GM21381 (cell line): ENCODE data around the gene BAHCC1.

Experiments used
- ATAC-seq: cut with Tn5 transposase; IDR thresholded peaks from one replicate; pipeline ENCODE4 v1.9.1; 2021; ENCODE audit warnings: mild to moderate bottlenecking, moderate library complexity; ENCODE audit not compliant: unreplicated experiment

The BAHCC1 gene

DNA sequence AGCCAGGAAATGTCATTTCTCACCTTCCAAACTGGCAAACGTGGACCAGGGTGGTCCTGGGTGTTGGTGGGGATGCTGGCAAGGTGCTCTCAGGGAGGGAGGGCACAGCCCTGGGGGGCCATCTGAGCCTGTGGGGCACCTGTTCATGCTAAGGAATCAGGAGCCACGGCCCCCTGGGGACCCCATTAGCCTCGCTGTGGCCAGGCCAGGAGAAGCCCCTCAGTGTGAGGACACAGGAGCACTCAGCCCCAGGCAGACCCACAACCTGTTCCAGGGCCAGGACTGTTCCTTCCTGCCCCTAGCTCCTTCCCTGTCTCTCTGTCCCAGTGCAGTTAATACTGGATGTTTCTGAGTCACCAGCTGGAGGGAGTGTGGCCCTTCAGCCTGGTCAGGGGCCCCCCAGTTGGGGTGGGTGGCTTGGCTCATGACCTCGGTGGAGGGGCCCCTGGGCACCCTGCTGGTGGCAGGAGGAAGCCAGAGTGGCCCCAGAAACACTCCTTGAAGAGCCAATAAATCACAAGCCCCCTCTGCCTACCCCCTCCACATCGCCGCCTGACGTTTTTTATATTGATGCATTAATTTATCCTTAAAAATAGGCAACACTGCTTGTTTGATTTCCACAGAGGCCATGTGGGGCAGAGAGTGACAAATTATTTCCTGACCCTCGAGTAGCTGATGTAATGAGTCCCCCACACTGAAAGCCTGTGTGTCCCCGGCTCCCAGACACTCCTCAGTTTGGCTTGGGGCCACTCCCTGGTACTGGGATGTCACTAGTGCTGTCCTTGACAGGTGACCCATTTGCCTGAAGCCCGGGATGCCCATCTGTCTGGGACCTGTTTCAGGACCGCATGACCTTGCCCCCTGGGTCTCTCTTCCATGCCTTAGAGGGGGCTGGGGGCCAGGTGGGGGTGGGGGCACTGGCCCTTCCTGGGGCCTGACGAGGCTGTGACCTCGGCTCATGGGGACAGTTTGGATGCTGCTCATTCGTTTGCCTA is 95.0 kb downstream of the BAHCC1 start:
- ATAC-seq = no peak

DNA sequence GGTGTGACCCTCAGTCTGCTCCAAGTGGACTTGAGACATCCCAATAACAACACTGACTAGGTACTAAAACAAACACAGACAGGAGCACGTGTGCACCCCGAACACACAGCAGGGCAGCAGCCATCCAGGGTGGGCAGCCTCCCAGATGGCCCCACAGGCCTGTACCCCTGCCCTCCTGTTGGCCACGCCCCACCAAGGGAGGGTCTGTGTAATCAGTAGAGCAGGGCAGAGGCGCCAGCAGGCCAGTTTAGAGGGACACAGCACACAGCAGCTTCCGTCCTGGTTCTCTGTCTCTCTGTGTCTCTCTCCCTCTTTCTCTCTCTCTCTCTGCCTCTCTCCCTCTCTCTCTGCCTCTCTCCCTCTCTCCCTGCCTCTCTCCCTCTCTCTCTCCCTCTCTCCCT is 95.9 kb downstream of the BAHCC1 start:
- ATAC-seq = no peak

DNA sequence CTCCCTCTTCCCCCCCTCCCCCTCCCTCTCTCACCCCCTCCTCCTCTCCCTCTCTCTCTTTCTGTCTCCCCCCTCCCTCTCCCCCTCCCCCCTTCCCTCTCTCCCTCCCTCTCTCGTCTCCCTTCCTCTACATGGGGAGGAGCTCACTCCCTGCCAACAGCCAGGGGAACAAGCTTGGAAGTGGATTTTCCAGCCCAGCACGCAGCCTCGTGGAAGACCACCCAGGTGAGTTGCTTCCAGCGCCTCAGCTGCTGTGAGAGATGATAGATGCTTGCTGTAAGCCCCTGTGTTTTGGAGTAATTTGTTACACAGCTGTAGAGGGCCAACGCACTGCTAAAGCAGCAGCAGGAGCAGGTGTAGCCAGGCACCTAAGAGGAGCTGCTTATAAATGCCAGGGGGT is 96.5 kb downstream of the BAHCC1 start:
- no peak for ATAC-seq

DNA sequence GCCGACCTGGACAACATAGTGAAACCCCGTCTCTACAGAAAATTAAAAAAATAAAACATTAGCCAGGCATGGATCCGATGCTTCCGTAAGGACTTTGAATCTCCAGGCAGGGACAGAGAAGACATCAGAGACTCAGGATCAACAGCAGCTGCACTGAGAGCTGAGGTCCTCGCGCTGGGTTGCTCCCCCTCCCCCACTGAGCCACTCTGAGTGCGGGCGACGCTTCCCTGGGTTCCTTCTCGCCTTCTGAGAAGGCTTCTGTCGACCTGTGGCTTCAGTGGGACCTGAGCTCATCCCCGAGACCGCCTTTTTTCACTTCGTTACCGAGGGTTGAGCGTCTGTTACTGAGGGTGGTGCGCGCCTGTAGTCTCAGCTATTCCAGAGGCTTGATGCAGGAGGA is 96.9 kb downstream of the BAHCC1 start:
- ATAC-seq = no peak

DNA sequence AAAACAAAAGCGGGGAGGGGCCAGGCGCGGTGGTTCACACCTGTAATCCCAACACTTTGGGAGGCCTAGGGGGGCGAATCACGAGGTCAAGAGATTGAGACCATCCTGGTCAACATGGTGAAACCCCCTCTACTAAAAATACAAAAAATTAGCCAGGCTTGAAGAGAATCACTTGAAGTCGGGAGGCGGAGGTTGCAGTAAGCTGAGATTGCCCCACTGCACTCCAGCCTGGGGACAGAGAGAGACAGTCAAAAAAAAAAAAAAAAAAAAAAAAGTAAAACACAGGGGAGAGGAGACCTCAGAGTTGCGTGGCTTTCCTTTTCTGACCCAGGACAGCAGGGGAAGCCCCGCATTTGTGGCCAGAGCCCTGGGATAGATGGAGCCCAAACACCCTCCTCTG is 97.4 kb downstream of the BAHCC1 start:
- ATAC-seq = no peak

DNA sequence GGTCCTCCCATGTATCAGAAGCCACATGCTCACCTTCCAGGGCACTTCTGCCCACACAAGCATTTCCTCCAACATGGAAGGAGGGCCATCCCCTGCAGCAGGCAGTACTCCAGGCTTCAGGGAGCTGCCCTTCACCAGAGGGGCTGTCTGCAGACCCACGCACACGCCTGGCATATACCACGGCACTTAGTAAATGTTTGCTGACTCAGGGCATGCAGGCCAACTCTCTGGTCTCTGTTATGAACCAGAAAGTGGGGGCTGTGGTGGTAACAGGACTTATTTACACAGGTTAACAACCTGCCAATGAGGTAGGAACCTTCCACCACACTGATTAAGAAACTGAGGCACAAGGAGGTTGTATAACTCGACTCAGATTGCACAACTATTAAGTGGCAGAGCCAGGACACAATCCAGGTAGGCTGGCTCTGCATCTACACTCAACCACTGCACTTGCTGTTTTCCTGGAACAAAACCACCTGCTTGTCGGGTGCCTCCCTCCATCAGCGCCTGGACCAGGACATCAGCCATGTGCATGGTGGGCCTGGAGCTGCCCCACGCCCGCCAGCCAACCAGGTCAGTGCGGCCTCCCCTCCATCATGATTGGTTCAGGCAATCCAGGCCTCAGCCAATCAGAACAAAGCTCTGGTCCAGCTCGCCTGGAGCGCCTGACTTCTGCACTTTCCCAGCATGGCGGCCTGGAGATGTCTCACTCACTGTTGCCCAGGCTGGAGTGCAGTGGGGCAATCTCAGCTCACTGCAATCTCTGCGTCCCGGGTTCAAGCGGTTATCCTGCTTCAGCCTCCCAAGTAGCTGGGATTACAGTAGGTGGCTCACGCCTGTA is 98.2 kb downstream of the BAHCC1 start:
- ATAC-seq = no peak

DNA sequence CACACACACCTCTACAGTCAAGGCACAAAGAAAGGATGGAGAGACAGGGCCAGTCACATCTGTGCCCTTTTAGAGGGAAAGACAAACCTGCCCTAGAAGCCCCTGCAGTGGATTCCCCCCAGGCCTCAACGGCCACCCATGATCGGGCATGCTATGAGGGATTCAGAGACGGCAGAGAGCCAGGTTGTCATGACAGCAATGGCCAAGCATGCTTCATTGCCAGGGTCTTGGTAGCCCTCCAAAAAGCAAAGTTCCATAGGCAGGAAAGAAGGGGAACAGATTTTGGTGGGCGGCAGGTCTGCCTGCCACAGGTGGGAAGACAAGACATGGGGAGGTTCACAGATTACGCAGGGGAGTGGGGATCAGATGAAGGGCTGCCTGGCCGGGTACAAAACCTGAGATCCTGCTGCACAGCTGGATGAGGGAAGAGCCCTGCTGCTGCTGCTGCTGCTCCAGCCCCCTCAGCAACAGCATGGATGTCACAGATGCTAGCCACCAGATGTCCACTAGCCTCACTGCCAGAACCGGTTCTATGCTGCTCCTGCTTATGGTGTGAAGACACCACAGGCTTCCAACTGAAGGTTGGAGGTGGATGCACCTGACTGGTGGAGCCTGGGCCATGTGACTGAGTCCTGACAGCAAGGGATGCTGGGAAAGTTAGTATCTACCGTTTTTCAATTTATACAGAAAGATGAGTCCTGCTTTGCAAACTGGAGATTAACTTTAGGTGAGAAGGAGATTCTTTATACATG is 99.5 kb downstream of the BAHCC1 start:
- no peak for ATAC-seq

DNA sequence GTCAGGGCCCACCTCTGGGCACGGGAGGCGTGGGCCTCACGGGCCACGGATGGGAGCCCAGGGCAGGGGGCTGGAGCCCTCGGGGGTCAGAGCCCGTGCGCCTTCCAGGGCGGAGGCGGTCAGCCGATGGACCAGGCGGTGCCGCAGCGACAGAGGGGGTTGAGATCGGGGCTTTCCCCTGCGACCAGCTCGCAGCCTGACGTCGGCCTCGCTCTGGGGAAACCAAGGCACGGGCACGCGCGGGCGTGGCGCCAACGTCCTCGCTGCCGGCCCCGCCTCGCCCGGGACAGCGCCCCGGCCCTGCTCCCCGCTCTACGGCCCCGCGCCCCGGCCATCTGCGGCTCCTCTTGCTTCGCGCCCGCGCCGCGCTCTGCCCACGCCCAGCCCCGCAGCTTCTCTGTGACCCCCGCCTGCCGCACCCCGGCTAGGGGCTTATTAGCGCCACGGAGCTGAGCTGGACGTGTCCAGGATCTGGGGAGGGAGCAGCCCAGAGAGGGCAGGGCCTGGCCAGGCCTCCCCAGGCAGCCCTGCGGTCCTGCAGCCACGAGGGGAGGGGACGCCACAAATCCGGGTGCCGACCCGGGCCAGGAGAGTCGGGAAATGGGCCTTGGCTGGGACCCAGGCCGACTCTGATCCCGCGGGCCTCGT is 103.8 kb downstream of the BAHCC1 start:
- ATAC-seq = no peak

DNA sequence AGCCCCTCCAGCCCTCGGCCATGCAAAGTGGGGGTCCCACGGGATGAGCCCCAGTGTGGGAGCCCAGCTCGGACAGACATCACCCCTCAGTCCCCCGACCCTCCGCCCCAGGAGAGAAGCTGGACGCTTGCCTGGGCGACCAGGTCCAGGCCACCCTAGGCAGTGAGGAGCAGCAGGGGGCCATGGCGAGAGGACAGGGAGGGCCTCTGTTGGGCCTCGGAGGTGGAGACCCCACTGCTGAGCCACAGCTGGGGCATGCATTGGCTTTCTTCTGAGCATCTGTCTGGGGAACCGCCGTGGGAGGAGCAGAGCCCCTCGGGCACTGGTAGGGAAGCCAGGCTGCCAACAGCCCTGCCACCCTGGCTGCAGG is 104.3 kb downstream of the BAHCC1 start:
- ATAC-seq = no peak

DNA sequence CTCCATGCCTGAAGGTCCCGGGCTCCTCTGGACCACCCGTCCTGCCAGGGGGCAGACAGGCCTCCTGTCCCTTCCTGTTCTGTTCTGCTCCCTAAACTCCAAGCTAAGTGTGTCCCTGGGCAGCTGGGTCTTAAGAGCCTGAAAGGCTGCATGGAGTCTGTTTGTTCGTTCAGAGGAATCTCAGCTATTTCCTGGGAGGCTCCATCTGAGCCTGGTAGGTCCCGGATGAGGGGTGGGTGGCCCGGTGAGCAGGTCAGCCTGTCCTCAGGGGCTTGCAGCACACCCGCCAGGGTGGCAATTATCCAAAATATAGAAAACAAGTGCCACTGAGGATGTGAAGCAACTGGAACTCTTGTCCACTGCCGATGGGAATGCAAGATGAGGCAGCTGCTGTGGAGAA is 104.8 kb downstream of the BAHCC1 start:
- ATAC-seq = no peak

DNA sequence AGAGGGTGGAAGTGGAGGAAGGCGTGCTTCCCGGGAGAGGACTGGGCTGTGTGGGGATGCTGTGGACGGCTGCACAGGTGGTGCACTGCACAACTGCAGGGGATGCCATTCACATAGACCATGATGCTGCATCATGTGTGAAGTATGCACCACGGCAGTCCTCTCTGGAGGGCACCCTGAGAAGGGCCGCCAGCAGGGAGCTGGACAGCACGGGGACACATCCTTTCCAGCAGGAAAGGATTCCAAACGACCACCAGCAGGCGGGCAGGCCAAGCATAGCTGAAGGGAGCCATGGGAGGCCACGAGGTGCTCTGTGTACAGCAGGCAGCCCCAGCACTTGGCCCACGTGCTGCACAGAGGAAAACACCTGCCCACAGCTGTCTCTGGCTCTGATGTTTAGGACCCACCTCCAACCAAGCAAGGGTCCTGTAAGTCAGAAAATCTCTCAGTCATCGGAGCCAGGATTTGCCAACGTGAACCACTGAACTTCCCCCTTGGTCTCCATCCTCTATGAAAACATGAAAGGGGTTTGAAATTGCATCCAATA is 107.3 kb downstream of the BAHCC1 start:
- no peak for ATAC-seq

DNA sequence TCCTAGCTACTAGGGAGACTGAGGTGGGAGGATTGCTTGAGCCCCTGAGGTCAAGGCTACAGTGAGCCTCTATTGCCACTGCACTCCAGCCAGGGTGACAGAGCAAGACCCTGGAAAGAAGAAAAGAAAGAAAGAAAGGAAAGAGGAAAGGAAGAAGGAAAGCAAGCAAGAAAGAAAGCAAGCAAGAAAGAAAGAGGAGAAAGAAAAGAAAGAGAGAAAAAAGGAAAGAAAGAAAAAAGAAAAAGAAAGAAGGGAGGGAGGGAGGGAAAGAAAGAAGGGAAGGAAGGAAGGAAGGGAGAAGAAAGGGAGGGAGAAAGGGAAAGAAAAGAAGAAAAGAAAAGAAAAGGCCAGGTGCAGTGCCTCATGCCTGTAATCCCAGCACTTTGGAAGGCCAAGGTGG is 108.4 kb downstream of the BAHCC1 start:
- no peak for ATAC-seq

DNA sequence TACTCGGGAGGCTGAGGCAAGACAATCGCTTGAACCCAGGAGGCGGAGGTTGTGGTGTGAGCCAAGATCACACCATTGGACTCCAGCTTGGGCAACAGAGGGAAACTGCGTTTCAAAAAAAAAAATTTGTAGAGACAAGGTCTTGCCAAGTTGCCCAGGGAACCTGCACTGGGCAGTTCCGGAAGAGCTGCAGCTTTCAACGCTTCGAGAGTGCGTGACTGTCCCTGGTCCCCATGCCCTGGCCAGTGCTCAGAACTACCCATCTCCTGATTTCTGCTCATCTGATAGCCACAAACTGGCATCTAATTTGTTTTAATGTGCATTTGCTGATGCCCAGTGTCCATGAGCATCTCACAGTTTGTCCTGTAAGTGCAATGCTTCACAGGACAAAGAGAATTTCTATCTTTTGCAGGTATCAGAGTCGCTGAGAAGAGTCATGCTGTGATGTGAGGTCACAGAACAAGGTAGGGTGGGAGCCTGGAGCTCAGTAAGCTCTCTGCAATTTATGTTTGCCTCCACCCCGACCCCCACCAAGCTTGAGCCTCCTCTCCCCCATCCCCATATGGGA is 113.5 kb downstream of the BAHCC1 start:
- ATAC-seq = no peak

DNA sequence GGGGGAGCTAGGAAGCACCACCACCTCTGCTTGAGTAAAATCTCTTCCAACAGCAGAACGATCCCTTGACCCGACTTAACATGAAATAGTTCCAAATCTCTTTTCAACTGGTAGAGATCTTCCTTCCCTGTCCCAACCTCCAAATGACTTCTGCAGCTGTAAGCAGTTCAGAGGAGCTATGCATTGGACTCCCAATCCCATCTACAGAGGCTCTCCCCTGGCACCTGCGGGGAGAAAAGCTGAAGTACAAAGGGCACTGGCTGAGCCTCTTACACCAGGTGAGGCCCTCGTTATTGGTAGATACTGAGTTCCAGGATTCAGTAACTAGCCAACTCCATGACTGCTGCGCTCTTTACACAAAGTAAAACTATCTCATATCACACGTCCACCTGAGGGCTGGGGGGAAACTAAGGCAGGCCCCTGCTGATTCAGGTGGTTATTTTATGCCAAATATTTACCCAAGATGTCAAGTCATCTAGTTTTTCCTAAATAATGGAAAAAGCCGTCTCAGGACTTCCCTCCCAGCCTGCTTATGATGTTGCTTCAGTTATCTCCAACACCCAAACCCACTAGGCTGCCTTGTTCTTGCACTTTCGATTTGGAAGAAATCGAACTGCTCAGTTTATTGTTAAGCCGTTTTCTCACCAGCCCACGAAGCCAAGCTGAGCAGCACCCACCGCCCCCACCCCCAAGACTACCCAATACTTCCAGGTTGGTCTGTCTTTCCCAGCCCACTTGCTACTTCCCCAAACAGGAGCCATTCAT is 114.1 kb downstream of the BAHCC1 start:
- ATAC-seq = no peak

DNA sequence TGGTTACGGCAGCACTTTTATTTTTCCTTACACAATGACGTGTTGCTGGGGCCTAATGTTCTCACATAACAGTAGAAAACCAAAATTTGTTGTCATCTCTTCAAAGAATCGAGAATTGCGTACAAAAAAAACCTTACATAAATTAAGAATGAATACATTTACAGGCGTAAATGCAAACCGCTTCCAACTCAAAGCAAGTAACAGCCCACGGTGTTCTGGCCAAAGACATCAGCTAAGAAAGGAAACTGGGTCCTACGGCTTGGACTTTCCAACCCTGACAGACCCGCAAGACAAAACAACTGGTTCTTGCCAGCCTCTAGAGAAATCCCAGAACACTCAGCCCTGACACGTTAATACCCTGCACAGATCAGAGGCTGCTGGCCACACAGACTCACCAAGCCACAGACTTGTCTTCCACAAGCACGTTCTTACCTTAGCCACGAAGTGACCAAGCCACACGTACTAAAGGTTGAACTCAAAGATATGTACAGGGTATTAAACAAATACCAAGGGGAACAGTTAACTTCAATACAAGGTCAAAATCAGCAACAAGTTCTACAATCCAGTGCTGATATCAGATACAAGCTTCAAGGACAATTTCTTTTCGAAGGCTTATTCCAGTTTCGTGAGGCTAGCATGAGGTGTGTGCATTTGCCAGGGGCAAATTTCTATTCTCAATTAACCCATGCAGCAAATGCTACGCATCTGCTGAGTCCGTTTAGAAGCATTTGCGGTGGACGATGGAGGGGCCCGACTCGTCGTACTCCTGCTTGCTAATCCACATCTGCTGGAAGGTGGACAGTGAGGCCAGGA is 114.9 kb downstream of the BAHCC1 start:
- no peak for ATAC-seq

DNA sequence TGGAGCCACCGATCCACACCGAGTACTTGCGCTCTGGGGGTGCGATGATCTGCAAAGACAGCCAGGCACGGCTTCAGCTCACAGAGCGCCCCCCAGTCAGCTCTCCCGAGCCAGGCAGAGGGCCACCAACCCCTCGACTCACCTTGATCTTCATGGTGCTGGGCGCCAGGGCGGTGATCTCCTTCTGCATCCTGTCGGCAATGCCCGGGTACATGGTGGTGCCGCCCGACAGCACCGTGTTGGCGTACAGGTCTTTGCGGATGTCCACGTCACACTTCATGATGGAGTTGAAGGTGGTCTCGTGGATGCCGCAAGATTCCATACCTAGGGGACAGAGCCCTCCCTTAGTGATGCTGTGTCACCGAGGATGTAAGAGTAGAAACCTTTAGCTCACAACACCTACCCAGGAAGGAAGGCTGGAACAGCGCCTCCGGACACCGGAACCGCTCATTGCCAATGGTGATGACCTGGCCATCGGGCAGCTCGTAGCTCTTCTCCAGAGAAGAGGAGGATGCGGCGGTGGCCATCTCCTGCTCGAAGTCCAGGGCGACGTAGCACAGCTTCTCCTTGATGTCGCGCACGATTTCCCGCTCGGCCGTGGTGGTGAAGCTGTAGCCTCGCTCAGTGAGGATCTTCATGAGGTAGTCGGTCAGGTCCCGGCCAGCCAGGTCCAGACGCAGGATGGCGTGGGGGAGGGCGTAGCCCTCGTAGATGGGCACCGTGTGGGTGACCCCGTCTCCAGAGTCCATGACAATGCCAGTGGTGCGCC is 115.7 kb downstream of the BAHCC1 start:
- no peak for ATAC-seq

DNA sequence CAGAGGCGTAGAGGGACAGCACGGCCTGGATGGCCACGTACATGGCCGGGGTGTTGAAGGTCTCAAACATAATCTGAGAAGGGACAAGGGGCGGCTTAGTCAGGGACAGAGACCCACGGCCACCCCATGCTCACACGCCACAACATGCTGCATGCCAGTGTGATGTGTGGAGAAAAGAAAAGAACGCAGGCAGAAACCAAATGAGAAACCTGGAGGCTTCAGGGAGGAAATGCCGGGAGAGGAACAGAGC is 116.2 kb downstream of the BAHCC1 start:
- no peak for ATAC-seq
